OCI-LY1 (cell line): Measurements from ENCODE around the gene CPPED1.

ENCODE experiments used
- H2AFZ ChIP-seq: fragments of 200-600 bp; sonication (generic), shearing (Covaris generic); 2 replicates; pipeline ENCODE4 v1.6.0; 2014; ENCODE audit warnings: antibody characterized with exemption, mild to moderate bottlenecking, low read length
- H3F3A ChIP-seq: fragments of 200-600 bp; sonication (generic), shearing (Covaris generic); 2 replicates; pipeline ENCODE4 v1.6.0; 2014; ENCODE audit warnings: mild to moderate bottlenecking, antibody characterized with exemption, low read length, moderate library complexity; ENCODE audit not compliant: insufficient read depth
- H3K27ac ChIP-seq: fragments of 200-600 bp; sonication (generic); 2 replicates; pipeline ENCODE4 v1.5.1; 2014; ENCODE audit warnings: low read length, mixed run types, mild to moderate bottlenecking, low read depth; ENCODE audit not compliant: poor library complexity, severe bottlenecking
- H3K27me3 ChIP-seq: fragments of 200-600 bp; sonication (generic); 2 replicates; pipeline ENCODE4 v1.6.0; 2014; ENCODE audit warnings: antibody characterized with exemption, mild to moderate bottlenecking, low read length, moderate library complexity; ENCODE audit not compliant: insufficient read depth
- H3K36me3 ChIP-seq: fragments of 200-600 bp; sonication (generic); 2 replicates; pipeline ENCODE4 v1.6.1; 2014; ENCODE audit warnings: mild to moderate bottlenecking, antibody characterized with exemption, low read length, moderate library complexity, mixed read lengths; ENCODE audit not compliant: insufficient read depth
- H3K4me1 ChIP-seq: fragments of 200-600 bp; sonication (generic); 2 replicates; pipeline ENCODE4 v1.5.1; 2014; ENCODE audit warnings: mild to moderate bottlenecking, low read length, moderate library complexity; ENCODE audit not compliant: insufficient read depth, severe bottlenecking
- H3K4me2 ChIP-seq: fragments of 200-600 bp; sonication (generic), shearing (Covaris generic); 2 replicates; pipeline ENCODE4 v1.6.1; 2014; ENCODE audit warnings: low read length
- H3K4me3 ChIP-seq: fragments of 200-600 bp; sonication (generic); 2 replicates; pipeline ENCODE4 v1.5.1; 2014; ENCODE audit warnings: low read length, low read depth, mild to moderate bottlenecking, mixed read lengths; ENCODE audit not compliant: poor library complexity, severe bottlenecking
- H3K79me2 ChIP-seq: fragments of 200-600 bp; shearing (Covaris generic); 2 replicates; pipeline ENCODE4 v1.6.1; 2016; ENCODE audit warnings: mixed run types, low read length, mixed read lengths; ENCODE audit not compliant: insufficient read depth
- H3K9ac ChIP-seq: fragments of 200-600 bp; sonication (generic), shearing (Covaris generic); 2 replicates; pipeline ENCODE4 v1.6.1; 2014; ENCODE audit warnings: mild to moderate bottlenecking, low read length, mixed read lengths
- H3K9me2 ChIP-seq: fragments of 200-600 bp; sonication (generic), shearing (Covaris generic); 2 replicates; pipeline ENCODE4 v1.6.1; 2014; ENCODE audit warnings: low read depth, mild to moderate bottlenecking, low read length, mixed read lengths
- H3K9me3 ChIP-seq: fragments of 200-600 bp; shearing (Covaris generic); 2 replicates; pipeline ENCODE4 v1.6.1; 2014; ENCODE audit warnings: low read length, mixed read lengths
- H4K20me1 ChIP-seq: fragments of 200-600 bp; sonication (generic), shearing (Covaris generic); 2 replicates; pipeline ENCODE4 v1.6.0; 2016; ENCODE audit warnings: mild to moderate bottlenecking, low read length; ENCODE audit not compliant: insufficient read depth
- CTCF ChIP-seq: fragments of 200-600 bp; sonication (generic), shearing (Covaris generic); IDR thresholded peaks from 2 replicates; pipeline ENCODE4 v1.5.1; 2017; ENCODE audit warnings: mild to moderate bottlenecking, antibody characterized with exemption, low read length, moderate library complexity, mixed read lengths
- EZH2 ChIP-seq: fragments of 200-600 bp; sonication (generic), shearing (Covaris generic); IDR thresholded peaks from 2 replicates; pipeline ENCODE4 v1.8.0; 2017; ENCODE audit warnings: borderline replicate concordance, mixed run types, mild to moderate bottlenecking, antibody characterized with exemption, low read length, moderate library complexity, mixed read lengths

The CPPED1 gene

GRCh38 chr16:12750554-12750918 lies 53.2 kb downstream of the CPPED1 start:
- no peak overlapping the region for H3K27ac ChIP-seq

GRCh38 chr16:12749076-12749475 lies 54.6 kb downstream of the CPPED1 start:
- H3K9ac ChIP-seq: no peak overlapping the region
- no peaks in the 10 kb centered on the region for H3K79me2 ChIP-seq
- H2AFZ ChIP-seq: no peak overlapping the region
- TF ChIP-seq EZH2: no peak
- no peak for TF ChIP-seq CTCF
- H3K9me3 ChIP-seq: no peaks in the 10 kb centered on the region
- H3K4me3 ChIP-seq: no peak overlapping the region
- no peak overlapping the region for H3K4me2 ChIP-seq
- no peaks in the 10 kb centered on the region for H3F3A ChIP-seq
- H3K4me1 ChIP-seq: no peaks in the 10 kb centered on the region
- H3K27ac ChIP-seq: no peak overlapping the region
- H3K9me2 ChIP-seq: no peaks in the 10 kb centered on the region
- H3K27me3 ChIP-seq: no peaks in the 10 kb centered on the region; the same call in 1 of the 2 replicates
- H4K20me1 ChIP-seq: no peaks in the 10 kb centered on the region
- H3K36me3 ChIP-seq: no peaks in the 10 kb centered on the region

More at GRCh38 chr16:12750554-12750918, 53.2 kb downstream of the CPPED1 start:
- H3K79me2 ChIP-seq: no peaks in the 10 kb centered on the region
- no peaks in the 10 kb centered on the region for H3K36me3 ChIP-seq
- no peaks in the 10 kb centered on the region for H3K9me3 ChIP-seq
- no peak overlapping the region for H3K9ac ChIP-seq
- H3F3A ChIP-seq: no peaks in the 10 kb centered on the region
- no peaks in the 10 kb centered on the region for H3K27me3 ChIP-seq
- TF ChIP-seq EZH2 (no peak), CTCF (no peak)
- no peaks in the 10 kb centered on the region for H3K9me2 ChIP-seq
- no peak overlapping the region for H3K4me2 ChIP-seq
- no peaks in the 10 kb centered on the region for H3K4me1 ChIP-seq
- H2AFZ ChIP-seq: no peak overlapping the region
- H3K4me3 ChIP-seq: no peak overlapping the region
- no peaks in the 10 kb centered on the region for H4K20me1 ChIP-seq

- H3K9me2 ChIP-seq: no peaks in the 10 kb centered on the region
- no peaks in the 10 kb centered on the region; the same call in 1 of the 2 replicates for H3K27me3 ChIP-seq
- no peak for TF ChIP-seq EZH2
- no peak for TF ChIP-seq CTCF
- H3K4me1 ChIP-seq: no peaks in the 10 kb centered on the region
- no peaks in the 10 kb centered on the region for H3F3A ChIP-seq
- H3K36me3 ChIP-seq: no peaks in the 10 kb centered on the region
- no peaks in the 10 kb centered on the region for H3K9me3 ChIP-seq
- H3K4me3 ChIP-seq: no peak overlapping the region
- H3K27ac ChIP-seq: no peak overlapping the region
- H3K4me2 ChIP-seq: no peak overlapping the region
- H2AFZ ChIP-seq: no peak overlapping the region
- no peak overlapping the region for H3K9ac ChIP-seq
- no peaks in the 10 kb centered on the region for H4K20me1 ChIP-seq
- H3K79me2 ChIP-seq: no peaks in the 10 kb centered on the region
These were observed 55.9 kb downstream of the CPPED1 start for GRCh38 chr16:12747827-12748226.
